Esophagus squamous epithelium (tissue), 5 donors: ENCODE data around the gene ANKLE1. TPM values are rescaled to one million over a fixed set of nuclear protein-coding genes. Genes with fewer than 3 reads are reported as not detected.

Experiments
- DNase-seq: peaks from one replicate; lab custom pipeline; 2025; lab: John Stamatoyannopoulos, UW
- H3K27ac ChIP-seq, 4 donors: fragments of 200-600 bp; sonication (generic); one replicate each; pipeline ENCODE4 v1.5.1; 2016 to 2019; ENCODE audit warnings: mild to moderate bottlenecking in 1 of 4
- H3K27me3 ChIP-seq, 4 donors: fragments of 200-600 bp; sonication (generic); 1 replicate in 3 of 4; 2 replicates in 1 of 4; pipeline versions ENCODE4 v1.5.1 to v1.6.0; 2017 to 2021; ENCODE audit warnings: antibody characterized with exemption in 1 of 4
- H3K36me3 ChIP-seq, 3 donors: fragments of 200-600 bp; sonication (generic); one replicate each; pipeline ENCODE4 v1.5.1; 2016 to 2019
- H3K4me1 ChIP-seq, 3 donors: fragments of 200-600 bp; sonication (generic); one replicate each; pipeline ENCODE4 v1.5.1; 2017 to 2019
- H3K4me3 ChIP-seq, 4 donors: fragments of 200-600 bp; sonication (generic); 1 replicate in 3 of 4; 2 replicates in 1 of 4; pipeline ENCODE4 v1.5.1; 2016 to 2019; ENCODE audit warnings: mild to moderate bottlenecking in 2 of 4, moderate library complexity in 1 of 4
- H3K9me3 ChIP-seq, 3 donors: fragments of 200-600 bp; sonication (generic); one replicate each; pipeline ENCODE4 v1.5.1; 2016 to 2019
- POLR2A ChIP-seq, 4 donors: fragments of 450-650 bp; IDR thresholded peaks; one replicate each; pipeline ENCODE4 v1.6.1; 2017; ENCODE audit warnings: antibody characterized with exemption in 4 of 4, mild to moderate bottlenecking in 4 of 4, moderate library complexity in 3 of 4
- WGBS, 2 donors: methylation state at CpG; one replicate each; pipeline ENCODE4 v1.1.5; 2018; 5-methylcytosine and 5-hydroxymethylcytosine counted together
- intact Hi-C: fragments of 100-400 bp; cut with DNase I; formaldehyde crosslinking; loops from one replicate; pipeline ENCODE4 v1.15.0; 2022
- total RNA-seq, 4 donors: library from RNA; depleted of rRNA; stranded (reverse); fragments of >200 nt; gene quantifications; one replicate each; pipeline ENCODE4 v1.1.0, GENCODE V29; 2016
- TF ChIP-seq, protein P1 (sequence below), 6 experiments: fragments of 450-650 bp in 4 of 6; fragments of 200-600 bp in 2 of 6; sonication (generic) in 2 of 6; IDR thresholded peaks; one replicate each; pipeline ENCODE4 v1.5.1; 2016 to 2019; ENCODE audit warnings: antibody characterized with exemption in 6 of 6, mild to moderate bottlenecking in 4 of 6, moderate library complexity in 4 of 6
- donor health status: DM: yes; HTN: yes; CAD: no.

ANKLE1 gene
- total RNA-seq, 4 donors from 2014 or later: 0.12 to 0.57 (median 0.22) TPM; not detected in 1

DNA sequence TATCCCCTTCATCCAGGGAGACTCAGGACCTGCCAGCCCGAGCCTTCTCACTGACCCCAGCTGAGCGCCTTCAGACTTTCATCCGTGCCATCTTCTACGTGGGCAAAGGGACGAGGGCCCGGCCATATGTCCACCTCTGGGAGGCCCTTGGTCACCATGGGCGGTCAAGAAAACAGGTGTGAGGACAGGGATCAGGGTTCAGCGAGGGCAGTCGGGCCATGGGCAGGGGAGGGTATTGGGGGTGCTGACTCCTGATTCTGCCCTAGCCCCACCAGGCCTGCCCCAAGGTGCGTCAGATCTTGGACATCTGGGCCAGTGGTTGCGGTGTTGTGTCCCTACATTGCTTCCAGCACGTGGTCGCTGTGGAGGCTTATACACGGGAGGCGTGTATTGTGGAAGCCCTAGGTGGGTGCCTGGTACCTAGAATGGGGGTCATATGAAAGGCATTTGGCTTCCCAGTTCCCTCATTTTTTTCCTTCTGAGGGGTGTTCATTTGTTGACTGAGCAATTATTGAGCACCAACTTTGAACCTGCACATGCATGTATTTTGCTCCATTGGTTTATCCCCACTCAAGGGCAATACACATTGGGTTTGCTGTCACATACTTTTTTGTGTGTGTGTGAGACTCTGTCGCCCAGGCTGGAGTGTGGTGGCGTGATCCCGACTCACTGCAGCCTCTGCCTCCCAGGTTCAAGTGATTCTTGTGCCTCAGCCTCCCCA, 3.9 kb downstream of the ANKLE1 start:
- no peak overlapping the region for H3K4me3 ChIP-seq
- H3K36me3 ChIP-seq: no peaks in the 10 kb centered on the region
- WGBS, 2 donors: 87 to 88% methylated on average over 13 of the region's 18 CpGs
- no peaks in the 10 kb centered on the region for H3K9me3 ChIP-seq
- H3K4me1 ChIP-seq: peaks cover 14 to 26% (median 17%) of the 10 kb centered on the region in 3 donors
- no peak for DNase-seq
- intact Hi-C loops: loop anchor here (10.0 kb wide), 1 partner anchor 81 kb away; no protein-coding TSS in a partner anchor
- TF ChIP-seq POLR2A (IDR thresholded peaks at IDR 0.05): no peak
- TF ChIP-seq, protein P1, sequence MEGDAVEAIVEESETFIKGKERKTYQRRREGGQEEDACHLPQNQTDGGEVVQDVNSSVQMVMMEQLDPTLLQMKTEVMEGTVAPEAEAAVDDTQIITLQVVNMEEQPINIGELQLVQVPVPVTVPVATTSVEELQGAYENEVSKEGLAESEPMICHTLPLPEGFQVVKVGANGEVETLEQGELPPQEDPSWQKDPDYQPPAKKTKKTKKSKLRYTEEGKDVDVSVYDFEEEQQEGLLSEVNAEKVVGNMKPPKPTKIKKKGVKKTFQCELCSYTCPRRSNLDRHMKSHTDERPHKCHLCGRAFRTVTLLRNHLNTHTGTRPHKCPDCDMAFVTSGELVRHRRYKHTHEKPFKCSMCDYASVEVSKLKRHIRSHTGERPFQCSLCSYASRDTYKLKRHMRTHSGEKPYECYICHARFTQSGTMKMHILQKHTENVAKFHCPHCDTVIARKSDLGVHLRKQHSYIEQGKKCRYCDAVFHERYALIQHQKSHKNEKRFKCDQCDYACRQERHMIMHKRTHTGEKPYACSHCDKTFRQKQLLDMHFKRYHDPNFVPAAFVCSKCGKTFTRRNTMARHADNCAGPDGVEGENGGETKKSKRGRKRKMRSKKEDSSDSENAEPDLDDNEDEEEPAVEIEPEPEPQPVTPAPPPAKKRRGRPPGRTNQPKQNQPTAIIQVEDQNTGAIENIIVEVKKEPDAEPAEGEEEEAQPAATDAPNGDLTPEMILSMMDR (IDR thresholded peaks at IDR 0.05): no peak
- no peak overlapping the region for H3K27ac ChIP-seq
- peaks cover 0 to 31% (median 2%) of the 10 kb centered on the region in 4 donors for H3K27me3 ChIP-seq

DNA sequence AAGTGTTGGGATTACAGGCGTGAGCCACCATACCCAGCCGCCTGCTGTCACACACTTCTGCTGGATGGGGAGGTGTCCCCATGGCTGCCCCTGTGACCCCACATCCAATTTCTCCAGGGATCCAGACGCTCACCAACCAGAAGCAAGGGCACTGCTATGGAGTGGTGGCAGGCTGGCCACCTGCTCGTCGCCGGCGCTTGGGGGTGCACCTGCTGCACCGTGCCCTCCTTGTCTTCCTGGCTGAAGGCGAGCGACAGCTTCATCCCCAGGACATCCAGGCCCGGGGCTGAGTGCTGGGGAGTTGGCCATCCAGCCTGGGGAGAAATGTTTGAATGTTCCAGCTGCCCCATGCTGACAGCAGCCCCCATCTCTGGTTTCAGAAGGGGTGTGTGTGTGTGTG, 4.6 kb downstream of the ANKLE1 start:
- no peak for DNase-seq
- intact Hi-C loops: loop anchor here (10.0 kb wide), 1 partner anchor 81 kb away; no protein-coding TSS in a partner anchor
- Histone ChIP-seq H3K4me3 (no peak overlapping the region), H3K36me3 (no peaks in the 10 kb centered on the region), H3K27ac (no peak overlapping the region), H3K9me3 (no peaks in the 10 kb centered on the region), H3K27me3 (peaks cover 0 to 28% (median 2%) of the 10 kb centered on the region in 4 donors), H3K4me1 (peaks cover 14 to 24% (median 16%) of the 10 kb centered on the region in 3 donors)
- TF ChIP-seq, protein P1 (IDR thresholded peaks at IDR 0.05): no peak
- 100% methylated on average over 1 to 2 of the region's 11 CpGs for WGBS, 2 donors

DNA sequence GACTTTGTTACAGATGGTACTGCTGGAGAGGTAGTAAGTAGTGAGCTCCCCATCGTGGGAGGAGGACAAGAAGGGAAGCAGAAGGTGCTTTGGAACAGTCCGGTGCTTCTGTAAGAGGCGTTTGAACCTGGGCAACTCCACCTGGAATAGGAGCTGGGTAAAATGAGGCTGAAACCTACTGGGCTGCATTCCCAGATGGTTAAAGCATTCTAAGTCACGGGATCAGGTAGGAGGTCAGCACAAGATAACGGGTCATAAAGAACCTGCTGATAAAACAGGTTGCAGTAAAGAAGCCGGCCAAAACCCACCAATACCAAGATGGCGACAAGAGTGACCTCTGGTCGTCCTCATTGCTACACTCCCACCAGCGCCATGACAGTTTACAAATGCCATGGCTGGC, 5.1 kb downstream of the ANKLE1 start:
- H3K4me1 ChIP-seq: peaks cover 11 to 20% (median 12%) of the 10 kb centered on the region in 3 donors
- no peak for DNase-seq
- 84 to 85% methylated on average over 8 to 9 of the region's 9 CpGs for WGBS, 2 donors
- H3K4me3 ChIP-seq: no peak overlapping the region
- no peak overlapping the region for H3K27ac ChIP-seq
- H3K36me3 ChIP-seq: no peaks in the 10 kb centered on the region
- intact Hi-C loops: loop anchor here (10.0 kb wide), 1 partner anchor 82 kb away; no protein-coding TSS in a partner anchor
- TF ChIP-seq POLR2A (IDR thresholded peaks at IDR 0.05): no peak
- TF ChIP-seq, protein P1 (IDR thresholded peaks at IDR 0.05): no peak
- H3K27me3 ChIP-seq: peaks cover 0 to 23% (median under 1%) of the 10 kb centered on the region in 4 donors
- H3K9me3 ChIP-seq: no peaks in the 10 kb centered on the region

DNA sequence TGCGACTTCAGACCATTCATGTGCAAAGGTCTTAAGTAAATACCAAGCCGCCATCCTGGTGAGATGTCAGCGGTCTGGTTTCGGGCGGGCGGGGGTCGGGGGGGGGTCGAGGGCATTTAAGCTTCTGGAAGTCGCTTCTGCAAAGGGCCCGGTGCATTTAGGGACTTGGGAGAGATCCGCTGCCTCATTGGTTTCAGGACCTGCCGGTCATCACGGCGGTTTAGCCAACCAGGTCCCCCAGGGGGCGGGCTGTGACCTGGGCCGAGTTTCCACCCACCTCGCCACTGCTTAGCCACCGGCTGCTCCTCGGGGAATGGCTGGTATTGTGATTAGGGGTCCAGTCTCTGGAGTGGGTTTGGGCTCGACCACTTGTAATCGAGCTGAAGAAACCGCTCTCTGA, 7.8 kb downstream of the ANKLE1 start:
- Histone ChIP-seq H3K36me3 (peaks cover 0 to 6% (median 0%) of the 10 kb centered on the region in 3 donors), H3K4me1 (peaks cover 8 to 34% (median 8%) of the 10 kb centered on the region in 3 donors), H3K4me3 (no peak overlapping the region), H3K27me3 (peaks cover 0 to 11% (median 0%) of the 10 kb centered on the region in 4 donors), H3K9me3 (no peaks in the 10 kb centered on the region), H3K27ac (no peak overlapping the region)
- DNase-seq: no peak
- intact Hi-C loops: loop anchor here (10.0 kb wide), 1 partner anchor 85 kb away; no protein-coding TSS in a partner anchor
- no peak for TF ChIP-seq POLR2A (IDR thresholded peaks at IDR 0.05)
- TF ChIP-seq, protein P1 (IDR thresholded peaks at IDR 0.05): peak in 1 of 6 experiments; percentile 10
- WGBS, 2 donors: 15 to 38% methylated on average over 7 to 15 of the region's 22 CpGs
